HL-60/S4 treated with retinoic acid at 250 ng/mL for 4 days and 3 days (cell line): ENCODE data around the gene CTXN2.

Experiments used
- in situ Hi-C: fragments of 300-500 bp; cut with MboI; formaldehyde crosslinking; loops from 2 replicates; pipeline ENCODE4 v1.7.0; 2022; ENCODE audit warnings: low sequenced_read_pairs

CTXN2 gene

GRCh38 chr15:48221885-48222284, 30.4 kb downstream of the CTXN2 start:
- in situ Hi-C loops = no loop called here

GRCh38 chr15:48222627-48223026, 31.2 kb downstream of the CTXN2 start:
- in situ Hi-C loops = no loop called here

GRCh38 chr15:48225771-48226170, 34.3 kb downstream of the CTXN2 start:
- in situ Hi-C loops = no loop called here

- in situ Hi-C loops = no loop called here
These were observed 39.0 kb downstream of the CTXN2 start for GRCh38 chr15:48230498-48230897.

- in situ Hi-C loops = no loop called here
These were observed 41.8 kb downstream of the CTXN2 start for GRCh38 chr15:48233246-48233645.

GRCh38 chr15:48239334-48239733, 47.9 kb downstream of the CTXN2 start:
- in situ Hi-C loops = no loop called here

GRCh38 chr15:48242015-48242414, 50.5 kb downstream of the CTXN2 start:
- in situ Hi-C loops = no loop called here

GRCh38 chr15:48242535-48242934, 51.1 kb downstream of the CTXN2 start:
- in situ Hi-C loops = no loop called here

GRCh38 chr15:48244921-48245320, 53.5 kb downstream of the CTXN2 start:
- in situ Hi-C loops = no loop called here

GRCh38 chr15:48248414-48248813, 56.9 kb downstream of the CTXN2 start:
- in situ Hi-C loops = no loop called here

- in situ Hi-C loops = no loop called here
These were observed 59.2 kb downstream of the CTXN2 start for GRCh38 chr15:48250640-48251076.

GRCh38 chr15:48253172-48253571, 61.7 kb downstream of the CTXN2 start:
- in situ Hi-C loops = no loop called here
